Adrenal gland (tissue), 12 donors: ENCODE data around the gene LGALS16. TPM values are rescaled to one million over a fixed set of nuclear protein-coding genes. Genes with fewer than 3 reads are reported as not detected.
"Not testable (repeated sequence)": the region's sequence is repeated elsewhere in the genome, so short reads cannot be mapped to it uniquely, and the experiment has no call there.

Source experiments
- DNase-seq, 7 donors: peaks; one replicate each; pipeline ENCODE4 v3.0.0-alpha.2; 2019 to 2020
- H3K27ac ChIP-seq, 5 donors: fragments of 200-600 bp; sonication (generic) in 4 of 5; 1 replicate in 3 of 5; 2 replicates in 2 of 5; pipeline versions ENCODE4 v1.5.1 to v1.8.0; 2016 to 2020; ENCODE audit warnings: mild to moderate bottlenecking in 1 of 5
- H3K27me3 ChIP-seq: fragments of 200-600 bp; 2 replicates; pipeline ENCODE4 v1.8.0; 2021
- H3K36me3 ChIP-seq, 2 donors: fragments of 200-600 bp; replicated peaks in 1 of 2; 1 replicate in 1 of 2; 2 replicates in 1 of 2; pipeline versions ENCODE4 v1.5.1 to v1.8.0; 2018 to 2022
- H3K4me1 ChIP-seq, 2 donors: fragments of 200-600 bp; replicated peaks in 1 of 2; 1 replicate in 1 of 2; 2 replicates in 1 of 2; pipeline versions ENCODE4 v1.5.1 to v1.8.0; 2018 to 2021
- H3K4me3 ChIP-seq, 4 donors: fragments of 200-600 bp; sonication (generic) in 3 of 4; one replicate each; pipeline ENCODE4 v1.5.1; 2016 to 2018
- H3K9me3 ChIP-seq, 3 donors: fragments of 200-600 bp; sonication (generic) in 1 of 3; replicated peaks in 1 of 3; 1 replicate in 2 of 3; 2 replicates in 1 of 3; pipeline versions ENCODE4 v1.5.1 to v1.8.0; 2016 to 2021
- POLR2A ChIP-seq, 2 donors: fragments of 450-650 bp; IDR thresholded peaks; one replicate each; pipeline ENCODE4 v1.6.1; 2017; ENCODE audit warnings: antibody characterized with exemption in 2 of 2, mild to moderate bottlenecking in 2 of 2, moderate library complexity in 1 of 2
- WGBS, 4 donors: extraction: QIAGEN DNeasy Blood & Tissue Kit in 2 of 4; methylation state at CpG; one replicate each; pipeline versions ENCODE4 v1.1.5 to v1.1.7; 2013 to 2017; 5-methylcytosine and 5-hydroxymethylcytosine counted together
- intact Hi-C, 2 donors: fragments of 100-400 bp; cut with DNase I; formaldehyde crosslinking; loops; one replicate each; pipeline versions ENCODE4 v1.14.1 to v1.15.0; 2022 to 2023
- polyA plus RNA-seq, 3 donors: library from polyadenylated mRNA; stranded (reverse); fragments of 200-250 nt in 2 of 3; fragments of 350-450 nt in 1 of 3; fragmentation: Illumina TruSeq in 1 of 3; extraction: RNeasy Lipid Tissue Mini Kit (QIAGEN cat#74804) in 1 of 3; gene quantifications; one replicate each; pipeline ENCODE4 v1.2.3, GENCODE V29; 2013 to 2014
- total RNA-seq, 9 donors: library from RNA; depleted of rRNA in 4 of 9; stranded (reverse); fragments of >200 nt in 4 of 9; fragments of 120-200 nt in 1 of 9; fragmentation: NEBNext Ultra II Directional in 1 of 9; extraction: Animal tissue kit (Norgen Biotek cat#: 25700) in 1 of 9; gene quantifications; one replicate each; pipeline versions ENCODE4 v1.1.0 to v1.2.4, GENCODE V29; 2013 to 2023
- TF ChIP-seq, protein P1 (sequence below), 6 experiments: fragments of 450-650 bp in 4 of 6; fragments of 200-600 bp in 2 of 6; sonication (generic) in 1 of 6; IDR thresholded peaks; 1 replicate in 5 of 6; 2 replicates in 1 of 6; pipeline versions ENCODE4 v1.5.1 to v1.8.0; 2016 to 2021; ENCODE audit warnings: antibody characterized with exemption in 6 of 6, mild to moderate bottlenecking in 2 of 6, moderate library complexity in 1 of 6
- donor health status: healthy with polysubstance abuse.
- donor health status: Bipolar disorder and iron deficiency.
- donor health status: DM: yes; HTN: yes; CAD: no.
- donor health status: DM: no; HTN: no; CAD: no.
- donor health status: DM: no; HTN: no; CAD: no.
- donor health status: DM: yes; HTN: yes; CAD: no.

LGALS16 gene
- total and polyA plus RNA-seq, 12 donors, result 1.4 TPM; not detected in 11

DNA sequence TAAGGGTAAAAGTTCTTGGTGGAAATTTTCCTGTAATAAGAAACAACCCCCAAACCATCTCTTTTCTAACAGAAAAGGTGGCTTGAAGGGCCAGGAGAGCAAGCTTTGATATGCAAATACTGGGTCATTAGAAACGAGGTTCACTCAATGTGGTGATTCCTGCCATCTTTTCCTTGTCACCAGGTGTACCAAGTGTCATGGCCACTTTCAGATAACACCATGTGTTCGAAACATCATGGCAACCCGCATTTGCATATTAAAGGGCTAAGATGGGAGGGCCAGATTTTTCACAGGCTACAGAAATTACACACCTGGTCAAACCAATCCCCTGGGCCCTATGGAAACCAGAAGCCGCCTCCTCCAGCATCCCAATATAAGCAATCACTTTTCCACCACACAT lies 15.3 kb downstream of the LGALS16 start:
- TF ChIP-seq, protein P1, sequence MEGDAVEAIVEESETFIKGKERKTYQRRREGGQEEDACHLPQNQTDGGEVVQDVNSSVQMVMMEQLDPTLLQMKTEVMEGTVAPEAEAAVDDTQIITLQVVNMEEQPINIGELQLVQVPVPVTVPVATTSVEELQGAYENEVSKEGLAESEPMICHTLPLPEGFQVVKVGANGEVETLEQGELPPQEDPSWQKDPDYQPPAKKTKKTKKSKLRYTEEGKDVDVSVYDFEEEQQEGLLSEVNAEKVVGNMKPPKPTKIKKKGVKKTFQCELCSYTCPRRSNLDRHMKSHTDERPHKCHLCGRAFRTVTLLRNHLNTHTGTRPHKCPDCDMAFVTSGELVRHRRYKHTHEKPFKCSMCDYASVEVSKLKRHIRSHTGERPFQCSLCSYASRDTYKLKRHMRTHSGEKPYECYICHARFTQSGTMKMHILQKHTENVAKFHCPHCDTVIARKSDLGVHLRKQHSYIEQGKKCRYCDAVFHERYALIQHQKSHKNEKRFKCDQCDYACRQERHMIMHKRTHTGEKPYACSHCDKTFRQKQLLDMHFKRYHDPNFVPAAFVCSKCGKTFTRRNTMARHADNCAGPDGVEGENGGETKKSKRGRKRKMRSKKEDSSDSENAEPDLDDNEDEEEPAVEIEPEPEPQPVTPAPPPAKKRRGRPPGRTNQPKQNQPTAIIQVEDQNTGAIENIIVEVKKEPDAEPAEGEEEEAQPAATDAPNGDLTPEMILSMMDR (IDR thresholded peaks at IDR 0.05), result no peak
- no peak for TF ChIP-seq POLR2A (IDR thresholded peaks at IDR 0.05)
- H3K27me3 ChIP-seq, result no peaks in the 10 kb centered on the region
- no peak for DNase-seq
- H3K36me3 ChIP-seq, result no peaks in the 10 kb centered on the region
- H3K4me3 ChIP-seq, result no peak overlapping the region
- WGBS, 4 donors, result 28 to 40% (median 38%) methylated on average over 4 of the region's 4 CpGs
- no peaks in the 10 kb centered on the region for H3K9me3 ChIP-seq
- intact Hi-C loops, result loop anchor here (5.0 to 10.0 kb wide), 2 partner anchors 119 to 236 kb away; partner anchors contain the start of gene RPS16 (in 1 of the 2)
- H3K4me1 ChIP-seq, result no peaks in the 10 kb centered on the region
- H3K27ac ChIP-seq, result no peak overlapping the region

DNA sequence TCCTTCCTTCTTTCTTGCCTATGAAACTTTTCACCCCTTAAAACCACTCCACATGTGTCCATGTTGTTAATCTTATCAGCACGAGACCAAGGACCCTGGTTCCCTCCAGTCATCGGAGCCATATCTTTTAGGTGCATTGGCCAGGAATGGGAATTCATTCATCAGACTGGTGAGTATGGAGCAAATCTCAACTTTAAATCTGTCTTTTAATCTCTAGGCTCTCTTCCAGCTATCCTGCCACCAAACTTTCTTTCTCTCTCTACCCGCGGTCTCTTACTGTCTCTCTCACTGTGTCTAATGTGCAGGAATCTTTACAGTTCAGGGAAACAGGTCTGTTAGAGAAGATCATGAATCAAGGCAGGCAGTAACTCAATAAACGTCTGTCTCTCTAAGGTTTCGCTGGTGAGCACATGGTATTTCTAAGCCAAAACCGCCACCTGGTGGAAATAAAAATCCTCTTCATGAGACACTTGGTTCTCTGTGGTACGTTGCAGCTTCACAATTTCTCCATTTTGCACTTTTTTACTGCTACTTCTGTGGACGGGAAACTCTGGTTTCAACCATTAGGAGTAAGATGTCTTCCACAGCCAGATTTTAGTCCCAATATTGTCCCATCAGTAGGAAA lies 16.1 kb downstream of the LGALS16 start:
- Histone ChIP-seq H3K9me3 (no peaks in the 10 kb centered on the region), H3K27ac (no peak overlapping the region), H3K4me1 (no peaks in the 10 kb centered on the region), H3K4me3 (no peak overlapping the region), H3K36me3 (no peaks in the 10 kb centered on the region), H3K27me3 (no peaks in the 10 kb centered on the region)
- WGBS, 4 donors, result 6 to 10% (median 7%) methylated on average over 9 of the region's 9 CpGs
- intact Hi-C loops, result loop anchor here (2.0 to 10.0 kb wide), 3 partner anchors 120 to 237 kb away; partner anchors contain the start of gene RPS16 (in 1 of the 2)
- DNase-seq, result peak in 5 of 7 donors; percentile 22 to 57 (median 41)
- TF ChIP-seq, protein P1 (IDR thresholded peaks at IDR 0.05), result peak; percentile 43 to 74 (median 63)
- TF ChIP-seq POLR2A (IDR thresholded peaks at IDR 0.05), result no peak

DNA sequence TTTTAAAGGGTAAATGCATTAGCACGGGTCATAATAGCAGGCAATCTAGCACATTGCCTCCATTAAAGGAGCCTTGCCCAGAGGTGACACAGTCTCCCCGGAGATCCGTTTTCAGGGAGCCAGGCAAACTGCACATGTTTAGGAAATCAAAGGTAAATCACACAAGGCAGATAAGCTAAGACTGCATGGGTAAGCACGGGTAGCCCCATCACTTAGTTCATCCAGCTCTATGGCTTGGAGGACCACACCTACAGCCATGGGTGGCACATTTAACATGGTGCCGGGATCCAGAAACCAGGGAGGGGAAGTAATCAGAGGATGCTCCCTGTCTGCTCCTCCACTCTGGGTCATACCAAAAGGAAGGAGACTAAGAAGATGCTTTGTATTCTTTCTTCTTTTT lies 16.8 kb downstream of the LGALS16 start:
- Histone ChIP-seq H3K4me3 (no peak overlapping the region), H3K9me3 (no peaks in the 10 kb centered on the region), H3K27ac (no peak overlapping the region), H3K4me1 (no peaks in the 10 kb centered on the region), H3K36me3 (no peaks in the 10 kb centered on the region), H3K27me3 (no peaks in the 10 kb centered on the region)
- DNase-seq, result no peak
- intact Hi-C loops, result loop anchor here (2.0 to 10.0 kb wide), 3 partner anchors 120 to 238 kb away; partner anchors contain the start of gene RPS16 (in 1 of the 2)
- TF ChIP-seq POLR2A (IDR thresholded peaks at IDR 0.05), result no peak
- TF ChIP-seq, protein P1 (IDR thresholded peaks at IDR 0.05), result no peak
- 57 to 73% (median 65%) methylated on average over 5 of the region's 5 CpGs for WGBS, 4 donors

DNA sequence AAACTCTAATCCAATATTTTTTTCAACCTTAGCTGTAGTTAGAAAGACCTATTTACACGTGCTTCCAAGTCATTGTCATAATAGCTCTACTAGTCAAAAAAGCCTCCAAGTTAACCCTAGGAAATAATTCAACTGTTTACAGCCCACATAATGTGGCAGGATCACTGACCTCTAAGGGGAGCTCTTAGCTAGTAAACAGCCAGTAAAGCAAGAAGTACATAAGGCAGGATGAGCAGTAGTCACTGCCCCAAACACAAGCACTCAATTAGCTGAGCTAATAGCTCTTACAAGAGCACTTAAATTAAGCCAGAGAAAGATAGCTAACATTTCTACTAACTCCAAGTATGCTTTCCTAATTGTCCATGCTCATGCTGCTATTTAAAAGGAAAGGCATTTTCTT lies 18.1 kb downstream of the LGALS16 start:
- H3K9me3 ChIP-seq, H3K4me1 ChIP-seq, H3K27ac ChIP-seq, H3K4me3 ChIP-seq, H3K27me3 ChIP-seq, DNase-seq, H3K36me3 ChIP-seq: not testable (repeated sequence)
- intact Hi-C loops, result loop anchor here (2.0 to 10.0 kb wide), 3 partner anchors 122 to 239 kb away; partner anchors contain the start of gene RPS16 (in 1 of the 2)
- 28 to 35% (median 31%) methylated on average over 1 of the region's 1 CpG for WGBS, 4 donors

DNA sequence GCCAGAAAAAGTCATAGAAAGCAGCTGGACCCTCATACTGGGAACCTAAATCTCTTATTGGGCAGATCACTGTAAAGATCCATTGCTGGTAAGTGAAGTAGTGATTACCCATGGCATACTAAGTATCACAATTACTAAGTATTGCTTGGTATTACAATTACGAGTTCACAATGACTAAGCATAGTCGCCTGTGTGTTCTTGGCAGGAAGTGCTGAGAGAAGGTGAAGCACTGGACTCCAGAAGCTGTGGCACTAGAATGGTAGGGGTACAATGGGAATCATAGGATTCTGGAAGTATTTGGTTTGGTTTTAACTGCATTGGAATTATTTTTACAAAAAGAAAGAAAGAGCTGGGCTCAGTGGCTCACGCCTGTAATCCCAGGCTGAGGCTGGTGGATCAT lies 20.3 kb downstream of the LGALS16 start:
- intact Hi-C loops, result loop anchor here in 1 of 2 donors (10.0 kb wide), 1 partner anchor 241 kb away; the partner anchor contains the start of gene RPS16
- Histone ChIP-seq H3K36me3 (no peaks in the 10 kb centered on the region), H3K4me1 (no peaks in the 10 kb centered on the region), H3K27ac (no peak overlapping the region), H3K4me3 (no peak overlapping the region), H3K9me3 (no peaks in the 10 kb centered on the region), H3K27me3 (no peaks in the 10 kb centered on the region)
- DNase-seq, result no peak
- TF ChIP-seq POLR2A (IDR thresholded peaks at IDR 0.05), result no peak
- TF ChIP-seq, protein P1 (IDR thresholded peaks at IDR 0.05), result no peak
- 52 to 61% (median 58%) methylated on average over 3 of the region's 3 CpGs for WGBS, 4 donors
